Measurements from ENCODE around the gene CRYGC.
"Not testable (repeated sequence)": the region's sequence is repeated elsewhere in the genome, so short reads cannot be mapped to it uniquely, and the experiment has no call there.

Gene CRYGC, protein sequence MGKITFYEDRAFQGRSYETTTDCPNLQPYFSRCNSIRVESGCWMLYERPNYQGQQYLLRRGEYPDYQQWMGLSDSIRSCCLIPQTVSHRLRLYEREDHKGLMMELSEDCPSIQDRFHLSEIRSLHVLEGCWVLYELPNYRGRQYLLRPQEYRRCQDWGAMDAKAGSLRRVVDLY

GRCh38 chr2:208129744-208130711, at the start of gene CRYGC:
Gene CRYGC, minus strand, starts transcription at chr2:208129828. Its CDS starts 36 bp downstream, at chr2:208129792.
- no peak for DNase-seq

DNA sequence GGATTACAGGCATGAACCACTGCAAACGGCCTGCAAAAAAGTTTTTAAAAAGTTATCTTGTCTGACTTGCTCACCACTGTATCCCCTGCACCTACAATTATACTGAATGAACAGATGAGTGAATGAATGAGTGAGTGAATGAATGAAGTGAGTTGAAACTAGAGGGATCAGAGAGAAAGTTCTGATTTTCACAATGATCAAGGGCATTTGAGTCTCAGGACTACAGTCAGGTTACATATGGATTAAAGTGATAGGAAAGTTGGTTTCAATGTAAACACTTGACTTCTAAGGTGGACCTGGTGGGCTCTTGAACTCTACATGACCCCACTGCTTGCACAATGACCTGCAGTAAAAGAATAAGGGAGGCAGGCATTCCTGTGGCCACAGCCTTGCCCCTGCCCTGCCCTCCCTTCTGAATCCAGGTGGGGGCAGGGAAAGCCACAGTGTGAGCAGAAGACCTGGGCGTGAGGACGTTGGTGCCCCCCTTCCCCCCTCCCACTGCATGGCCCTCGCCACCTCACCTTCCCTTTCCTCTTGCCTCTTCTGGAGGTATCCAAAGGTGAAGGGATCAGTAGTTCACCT, 49.5 kb upstream of the CRYGC start:
- DNase-seq: no peak

DNA sequence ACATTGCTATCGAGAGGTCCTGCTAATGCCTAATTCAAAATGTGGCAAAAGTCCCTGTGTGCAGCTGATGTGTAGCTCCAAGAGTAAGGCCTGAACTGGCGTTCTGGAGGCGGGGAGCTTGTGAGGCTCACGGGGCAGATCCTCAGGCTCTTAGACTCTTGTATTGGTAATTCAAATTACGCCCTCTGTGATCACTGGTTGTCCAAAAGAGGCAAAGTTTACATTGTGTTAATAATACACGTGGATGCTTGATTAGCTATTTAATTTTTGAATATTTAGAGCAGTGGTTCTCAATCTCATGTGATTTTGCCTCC, 46.2 kb upstream of the CRYGC start:
- no peak for DNase-seq

- DNase-seq: peak; percentile 44
These were observed 45.6 kb upstream of the CRYGC start for GRCh38 chr2:208175069-208175839.

DNA sequence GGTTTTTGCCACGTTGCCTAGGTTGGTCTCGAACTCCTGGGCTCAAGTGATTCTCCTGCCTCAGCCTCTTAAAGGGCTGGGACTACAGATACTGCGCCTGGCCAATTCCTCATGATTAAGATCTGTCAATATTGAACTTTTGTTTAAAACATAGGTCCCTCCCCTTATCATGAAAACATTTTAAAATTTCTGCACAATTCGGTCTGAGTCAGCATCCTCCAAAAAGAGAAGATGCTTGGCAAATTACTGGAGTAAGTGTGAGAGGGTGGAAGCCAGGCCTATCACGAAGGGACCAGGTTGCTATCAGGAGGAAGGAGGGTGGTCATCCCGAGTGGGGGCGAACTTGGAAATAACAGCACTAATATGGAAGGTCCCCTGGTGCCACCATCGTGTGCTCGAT, 44.5 kb upstream of the CRYGC start:
- DNase-seq: no peak

DNA sequence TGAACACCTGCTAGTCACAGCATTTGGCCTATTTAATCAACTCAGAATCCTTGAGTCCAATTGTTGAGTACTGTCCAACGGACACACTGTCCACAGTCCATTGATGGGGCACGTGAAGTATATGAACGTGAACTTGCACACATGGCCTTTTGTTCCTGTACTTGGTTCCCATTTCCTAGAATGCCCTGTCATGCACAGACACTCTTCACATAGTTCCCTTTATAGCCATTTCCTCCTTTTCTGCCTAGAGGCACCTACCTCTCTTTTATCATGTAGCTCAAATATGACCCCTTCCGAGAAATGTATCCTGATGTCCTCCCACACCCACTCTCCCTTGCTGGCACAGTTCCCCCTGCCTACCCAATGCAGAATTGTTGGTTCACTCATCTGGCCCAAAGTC, 42.5 kb upstream of the CRYGC start:
- DNase-seq: no peak

- no peak for DNase-seq
These were observed 35.5 kb upstream of the CRYGC start for GRCh38 chr2:208164951-208165755.

DNA sequence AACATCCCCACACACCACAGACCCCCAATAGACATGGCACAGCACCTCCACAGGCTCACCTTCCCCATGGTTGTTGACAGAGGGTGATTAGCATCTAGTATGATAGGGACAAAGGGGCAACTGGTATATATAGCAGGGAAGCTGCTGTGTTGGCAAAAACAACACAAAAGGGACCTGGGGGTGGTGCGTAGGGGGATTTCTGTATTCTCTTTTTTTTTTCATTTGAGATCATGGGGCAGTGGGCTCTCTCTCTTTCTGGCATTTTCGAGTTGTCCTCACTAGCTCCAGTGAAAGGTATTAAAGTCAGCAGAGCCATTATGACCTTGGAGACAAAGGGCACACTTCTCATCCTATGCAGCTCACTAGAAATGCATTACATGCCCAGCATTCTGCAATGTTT, 33.9 kb upstream of the CRYGC start, which contains the start of gene CRYGA:
CRYGA (minus strand) TSS at position 101 of the 400 bp plus-strand sequence; CDS start at position 68, 33 bp downstream.
- DNase-seq: no peak

DNA sequence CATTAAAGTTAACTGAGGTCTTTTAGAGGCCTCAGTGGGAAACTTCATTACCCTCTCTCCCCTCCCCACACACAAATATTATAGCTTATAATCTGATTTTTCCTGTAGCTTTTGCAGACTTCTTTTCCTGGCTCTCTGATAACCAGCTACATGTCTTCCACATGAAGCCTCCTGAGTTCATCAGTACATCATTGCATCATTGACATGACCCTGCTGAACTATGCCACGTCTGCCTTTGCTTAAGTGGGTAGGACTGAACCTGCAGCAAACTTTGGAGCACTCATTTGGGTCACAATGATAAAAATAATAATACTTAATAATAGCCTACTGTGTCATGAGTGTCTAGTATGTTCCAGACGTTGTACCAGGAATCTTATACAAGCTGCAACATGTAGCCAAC, 26.8 kb upstream of the CRYGC start:
- DNase-seq: no peak

DNA sequence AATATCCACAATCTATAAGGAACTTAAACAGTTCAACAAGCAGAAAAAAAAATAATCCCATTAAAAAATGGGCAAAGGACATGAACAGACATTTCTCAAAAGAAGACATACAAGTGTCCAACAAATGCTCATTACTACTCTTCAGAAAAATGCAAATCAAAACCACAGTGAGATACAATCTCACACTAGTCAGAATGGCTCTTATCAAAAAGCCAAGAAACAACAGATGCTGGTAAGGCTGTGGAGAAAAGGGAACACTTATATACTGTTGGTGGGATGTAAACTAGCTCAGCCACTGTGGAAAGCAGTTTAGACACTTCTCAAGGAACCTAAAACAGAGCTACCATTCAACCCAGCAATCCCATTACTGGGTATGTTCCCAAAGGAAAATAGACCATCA, 23.5 kb upstream of the CRYGC start:
- no peak for DNase-seq

GRCh38 chr2:208150956-208151355, 21.3 kb upstream of the CRYGC start:
- DNase-seq: no peak

DNA sequence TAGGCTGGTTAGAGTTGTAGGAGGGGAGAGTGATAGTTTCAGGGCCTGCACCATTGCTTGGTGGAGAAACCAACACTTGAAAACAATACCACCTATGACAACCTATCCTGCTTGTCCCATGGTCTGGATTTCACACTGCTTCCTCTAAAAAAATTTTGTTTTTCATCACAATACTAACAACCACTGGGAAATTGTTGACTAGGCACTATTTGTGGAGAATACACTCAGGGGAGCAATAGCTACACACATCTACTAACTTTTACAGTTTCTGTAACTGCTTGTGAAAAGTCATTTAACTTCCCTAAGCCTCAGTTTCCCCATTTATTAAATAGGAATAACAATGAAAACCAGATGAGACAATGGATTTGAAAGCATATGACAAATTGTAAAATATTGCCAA, 20.5 kb upstream of the CRYGC start:
- no peak for DNase-seq

- DNase-seq: no peak
These were observed 19.2 kb upstream of the CRYGC start for GRCh38 chr2:208148803-208149202.

- no peak for DNase-seq
These were observed 18.1 kb upstream of the CRYGC start for GRCh38 chr2:208147759-208148158.

- DNase-seq: no peak
These were observed 17.4 kb upstream of the CRYGC start for GRCh38 chr2:208147008-208147407.

DNA sequence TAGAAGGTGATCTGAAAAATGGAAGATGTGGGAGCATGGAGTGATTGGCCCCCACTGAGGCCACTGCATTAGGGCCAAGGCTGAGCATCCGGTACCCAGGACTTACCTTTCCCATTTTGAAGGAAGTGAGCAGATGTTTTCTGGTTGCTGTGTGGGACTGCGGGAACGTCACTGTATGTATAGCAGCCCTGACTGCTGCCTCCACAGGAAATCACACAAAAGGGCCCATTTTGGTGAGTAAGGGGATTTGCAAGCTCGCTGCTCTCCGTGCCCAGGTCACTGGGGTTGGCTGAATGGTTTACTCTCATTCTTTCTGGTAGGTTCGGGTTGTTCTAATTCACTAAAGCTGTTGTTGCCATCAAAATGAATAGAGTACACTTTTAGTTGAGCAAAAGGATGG, 16.4 kb upstream of the CRYGC start, which contains the start of gene CRYGB:
CRYGB (minus strand) TSS at position 153 of the 400 bp plus-strand sequence; CDS start at position 115, 38 bp downstream.
- DNase-seq: no peak

GRCh38 chr2:208142925-208143799, 13.5 kb upstream of the CRYGC start:
- DNase-seq: no peak

- no peak for DNase-seq
These were observed 12.8 kb upstream of the CRYGC start for GRCh38 chr2:208142240-208142924.

- DNase-seq: no peak
These were observed 9.8 kb upstream of the CRYGC start for GRCh38 chr2:208139447-208139846.

DNA sequence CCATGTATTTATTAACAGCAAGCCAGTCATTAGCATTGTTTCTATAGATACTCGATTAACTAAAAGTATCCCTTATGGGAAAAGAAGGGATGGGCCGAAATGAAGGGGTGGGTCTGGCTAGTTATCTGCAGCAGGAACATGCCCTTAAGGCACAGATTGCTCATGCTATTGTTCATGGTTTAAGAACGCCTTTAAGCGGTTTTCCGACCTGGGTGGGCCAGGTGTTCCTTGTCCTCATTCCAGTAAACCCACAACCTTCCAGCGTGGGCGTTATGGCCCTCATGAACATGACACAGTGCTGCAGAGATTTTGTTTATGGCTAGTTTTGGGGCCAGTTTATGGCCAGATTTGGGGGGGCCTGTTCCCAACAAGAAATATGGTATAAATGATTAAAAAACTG, 8.7 kb upstream of the CRYGC start:
- not testable (repeated sequence) for DNase-seq

GRCh38 chr2:208136716-208137094, 7.1 kb upstream of the CRYGC start:
- no peak for DNase-seq
